ENCODE results near the gene ADGRL3. TPM values are rescaled to one million over a fixed set of nuclear protein-coding genes. Genes with fewer than 3 reads are reported as not detected.

Gene ADGRL3
- 10 to 100 TPM in 1 of 4 donors, 1 to 10 TPM in 3; 5.4 to 11.9 (median 7.9) TPM for total RNA-seq
- under 1 TPM; under 0.01 to 0.99 (median 0.23) TPM for polyA plus RNA-seq

DNA sequence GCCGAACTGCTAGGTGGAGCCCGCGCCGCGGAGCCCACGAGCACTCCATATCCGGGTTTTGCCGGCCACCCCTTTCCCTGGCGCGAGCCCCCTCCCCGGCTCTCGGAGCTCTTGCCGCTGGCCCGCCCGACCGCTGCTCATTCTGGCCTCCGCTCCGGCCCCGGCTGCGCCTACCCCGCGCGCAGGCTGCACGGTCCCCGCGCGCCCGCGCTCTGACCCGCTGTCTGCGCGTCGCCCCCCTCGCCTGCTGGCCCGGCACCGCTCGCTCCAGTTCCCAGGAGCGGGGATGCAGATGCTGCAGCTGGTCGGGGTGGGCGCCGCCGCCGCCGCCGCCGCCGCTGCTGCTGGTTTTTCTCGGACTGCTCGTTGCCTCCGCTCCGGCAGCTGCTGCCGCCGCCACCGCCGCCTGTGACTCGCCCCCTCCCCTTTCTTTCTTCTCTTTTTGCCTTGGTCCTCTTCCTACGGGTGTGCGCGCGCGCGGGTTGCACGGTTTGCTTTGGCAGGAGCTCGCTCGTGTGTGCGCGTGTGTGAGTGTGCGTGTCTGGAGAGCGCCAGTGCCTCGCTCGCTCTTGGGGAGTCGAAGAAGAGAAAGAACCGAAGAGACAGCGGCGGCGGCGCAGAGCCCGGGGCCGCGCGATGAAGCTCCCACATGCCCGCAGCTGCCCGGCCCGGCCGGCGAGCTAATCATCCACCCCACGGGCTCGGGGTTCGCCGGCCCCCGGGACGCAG is at the start of gene ADGRL3:
ADGRL3 (plus strand) TSS at position 140 of the 729 bp plus-strand sequence.
- Histone ChIP-seq H3K9me3 (no peaks in the 10 kb centered on the region), H3K4me3 (peak within 1 kb of the TSS; percentile 37 to 55 (median 50)), H3K4me1 (peaks cover 0 to 34% (median 25%) of the 10 kb centered on the region in 4 donors), H3K27ac (peak within 1 kb of the TSS; percentile 14 to 53 (median 40)), H3K27me3 (peaks cover 17 to 54% (median 22%) of the 10 kb centered on the region in 3 donors), H3K36me3 (no peaks in the 10 kb centered on the region)
- intact Hi-C loops (cut with DNase I), result no loop called here
- WGBS, 2 donors, result 1 to 3% methylated on average over 92 of the region's 92 CpGs
- TF ChIP-seq POLR2AphosphoS5 (IDR thresholded peaks at IDR 0.05) (no peak), POLR2A (IDR thresholded peaks at IDR 0.05) (no peak), EP300 (IDR thresholded peaks at IDR 0.05) (no peak)
- TF ChIP-seq, protein P1, sequence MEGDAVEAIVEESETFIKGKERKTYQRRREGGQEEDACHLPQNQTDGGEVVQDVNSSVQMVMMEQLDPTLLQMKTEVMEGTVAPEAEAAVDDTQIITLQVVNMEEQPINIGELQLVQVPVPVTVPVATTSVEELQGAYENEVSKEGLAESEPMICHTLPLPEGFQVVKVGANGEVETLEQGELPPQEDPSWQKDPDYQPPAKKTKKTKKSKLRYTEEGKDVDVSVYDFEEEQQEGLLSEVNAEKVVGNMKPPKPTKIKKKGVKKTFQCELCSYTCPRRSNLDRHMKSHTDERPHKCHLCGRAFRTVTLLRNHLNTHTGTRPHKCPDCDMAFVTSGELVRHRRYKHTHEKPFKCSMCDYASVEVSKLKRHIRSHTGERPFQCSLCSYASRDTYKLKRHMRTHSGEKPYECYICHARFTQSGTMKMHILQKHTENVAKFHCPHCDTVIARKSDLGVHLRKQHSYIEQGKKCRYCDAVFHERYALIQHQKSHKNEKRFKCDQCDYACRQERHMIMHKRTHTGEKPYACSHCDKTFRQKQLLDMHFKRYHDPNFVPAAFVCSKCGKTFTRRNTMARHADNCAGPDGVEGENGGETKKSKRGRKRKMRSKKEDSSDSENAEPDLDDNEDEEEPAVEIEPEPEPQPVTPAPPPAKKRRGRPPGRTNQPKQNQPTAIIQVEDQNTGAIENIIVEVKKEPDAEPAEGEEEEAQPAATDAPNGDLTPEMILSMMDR (IDR thresholded peaks at IDR 0.05), result no peak
- DNase-seq, result peak; percentile 52

DNA sequence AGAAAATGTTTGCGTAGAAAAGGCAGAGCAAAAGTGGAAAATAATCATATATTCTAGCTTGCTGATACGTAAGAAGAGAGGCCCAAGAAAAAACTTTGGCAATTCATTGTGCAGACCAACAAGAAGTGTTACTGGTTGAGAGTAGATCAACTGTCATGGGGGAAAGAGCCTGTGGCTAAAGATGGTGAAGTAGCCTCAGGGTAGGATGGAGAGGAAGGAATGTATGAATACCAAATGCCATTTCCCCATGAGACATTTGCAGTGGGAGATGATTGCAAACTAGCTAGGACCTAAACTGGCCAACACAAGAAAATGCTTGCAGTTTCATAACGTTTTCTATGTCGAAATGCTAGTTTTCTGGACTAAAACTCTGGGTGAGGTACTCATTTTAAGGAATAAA is 47.7 kb upstream of the ADGRL3 start:
- no peaks in the 10 kb centered on the region for H3K27me3 ChIP-seq
- WGBS, 2 donors, result 65 to 80% methylated on average over 4 of the region's 4 CpGs
- TF ChIP-seq, protein P1 (IDR thresholded peaks at IDR 0.05), result no peak
- TF ChIP-seq EP300 (IDR thresholded peaks at IDR 0.05), result no peak
- TF ChIP-seq POLR2A (IDR thresholded peaks at IDR 0.05), result no peak
- TF ChIP-seq POLR2AphosphoS5 (IDR thresholded peaks at IDR 0.05), result no peak
- no peaks in the 10 kb centered on the region for H3K9me3 ChIP-seq
- H3K27ac ChIP-seq, result no peak overlapping the region
- H3K4me1 ChIP-seq, result no peaks in the 10 kb centered on the region
- no peak overlapping the region for H3K4me3 ChIP-seq
- DNase-seq, result no peak
- intact Hi-C loops (cut with DNase I), result no loop called here
- H3K36me3 ChIP-seq, result no peaks in the 10 kb centered on the region

DNA sequence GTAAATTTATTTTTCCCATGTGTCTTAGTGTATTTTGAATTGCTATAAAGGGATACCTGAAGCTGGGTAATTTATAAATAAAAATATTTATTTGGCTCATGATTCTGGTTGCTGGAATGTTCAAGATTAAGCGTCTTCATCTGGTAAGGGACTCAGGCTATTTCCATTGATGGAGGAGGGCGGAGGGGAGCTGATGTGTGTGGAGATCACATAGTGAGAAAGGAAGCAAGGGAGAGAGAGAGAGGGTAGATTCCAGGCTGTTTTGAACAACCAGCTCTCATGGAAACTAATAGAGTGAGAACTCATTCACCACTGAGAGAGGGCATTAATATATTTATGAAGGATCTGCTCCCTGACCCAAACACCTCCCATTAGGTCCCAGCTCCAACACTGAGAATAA is 39.6 kb upstream of the ADGRL3 start:
- no peaks in the 10 kb centered on the region for H3K4me1 ChIP-seq
- 92 to 95% methylated on average over 2 of the region's 2 CpGs for WGBS, 2 donors
- H3K36me3 ChIP-seq, result no peaks in the 10 kb centered on the region
- H3K4me3 ChIP-seq, result no peak overlapping the region
- no peaks in the 10 kb centered on the region for H3K27me3 ChIP-seq
- H3K27ac ChIP-seq, result no peak overlapping the region
- TF ChIP-seq EP300 (IDR thresholded peaks at IDR 0.05) (no peak), POLR2A (IDR thresholded peaks at IDR 0.05) (no peak), POLR2AphosphoS5 (IDR thresholded peaks at IDR 0.05) (no peak)
- TF ChIP-seq, protein P1 (IDR thresholded peaks at IDR 0.05), result no peak
- no peak for DNase-seq
- intact Hi-C loops (cut with DNase I), result no loop called here
- H3K9me3 ChIP-seq, result no peaks in the 10 kb centered on the region

DNA sequence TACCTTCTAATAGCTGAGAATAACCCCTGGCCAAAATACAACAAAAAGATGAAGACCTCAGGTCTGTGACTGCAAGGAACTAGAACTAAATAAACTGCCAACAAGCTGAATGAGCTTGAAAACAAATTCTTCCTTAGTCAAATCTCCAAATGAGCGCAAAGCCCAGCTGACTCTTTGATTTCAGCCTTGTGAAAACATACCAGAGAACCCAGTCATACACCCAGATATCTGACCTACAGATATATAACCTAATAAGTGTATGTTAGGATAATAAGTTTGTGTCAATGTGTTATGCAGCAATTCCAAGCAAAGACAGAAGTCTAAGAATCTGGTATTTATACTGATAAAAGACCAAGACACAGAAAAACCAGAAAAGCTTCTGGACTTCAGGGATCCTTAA is 38.0 kb upstream of the ADGRL3 start:
- WGBS, 2 donors, result 48 to 49% methylated on average over 1 of the region's 1 CpG
- H3K27me3 ChIP-seq, result no peaks in the 10 kb centered on the region
- H3K4me3 ChIP-seq, result no peak overlapping the region
- intact Hi-C loops (cut with DNase I), result no loop called here
- TF ChIP-seq, protein P1 (IDR thresholded peaks at IDR 0.05), result no peak
- TF ChIP-seq POLR2AphosphoS5 (IDR thresholded peaks at IDR 0.05) (no peak), EP300 (IDR thresholded peaks at IDR 0.05) (no peak), POLR2A (IDR thresholded peaks at IDR 0.05) (no peak)
- no peaks in the 10 kb centered on the region for H3K4me1 ChIP-seq
- H3K9me3 ChIP-seq, result no peaks in the 10 kb centered on the region
- DNase-seq, result no peak
- no peak overlapping the region for H3K27ac ChIP-seq
- no peaks in the 10 kb centered on the region for H3K36me3 ChIP-seq
